Naive thymus-derived CD4-positive, alpha-beta T cell (primary cell): ENCODE results near the gene PAK4. TPM values are rescaled to one million over a fixed set of nuclear protein-coding genes. Genes with fewer than 3 reads are reported as not detected.
"Not testable (repeated sequence)": the region's sequence is repeated elsewhere in the genome, so short reads cannot be mapped to it uniquely, and the experiment has no call there.

Experiments used
- ATAC-seq: fragments of 150-1000 bp; cut with Tn5 transposase; 2 replicates; pipeline ENCODE4 v1.10.0; 2021; ENCODE audit warnings: mild to moderate bottlenecking, moderate library complexity
- CTCF ChIA-PET: fragments of 350-600 bp; sonication (Branson Sonifier 250); formaldehyde crosslinking; loops from one replicate; lab custom pipeline; 2021; ENCODE audit warnings: antibody characterized with exemption; lab: Charles Lee
- POLR2A ChIA-PET: fragments of 350-600 bp; sonication (Branson Sonifier 250); formaldehyde crosslinking; loops from one replicate; lab custom pipeline; 2021; ENCODE audit warnings: antibody characterized with exemption, inconsistent platforms; lab: Charles Lee
- DNase-seq, 9 donors: peaks; one replicate each; pipeline versions ENCODE4 v3.0.0 to v3.0.0-alpha.2; 2020 to 2022; ENCODE audit warnings: mixed read lengths in 1 of 9
- H3K27ac ChIP-seq: one replicate; pipeline ENCODE4 v1.7.0; 2013; ENCODE audit warnings: mild to moderate bottlenecking, low read depth, low read length, moderate library complexity
- H3K27me3 ChIP-seq, 2 donors: one replicate each; pipeline ENCODE4 v1.7.0; 2013; ENCODE audit warnings: low read length in 2 of 2, mild to moderate bottlenecking in 2 of 2, moderate library complexity in 2 of 2; ENCODE audit not compliant: control insufficient read depth in 2 of 2, insufficient read depth in 2 of 2
- H3K36me3 ChIP-seq, 3 experiments: 1 replicate in 2 of 3; 2 replicates in 1 of 3; pipeline ENCODE4 v1.7.0; 2013; ENCODE audit warnings: low read length in 3 of 3, mild to moderate bottlenecking in 3 of 3, moderate library complexity in 1 of 3; ENCODE audit not compliant: insufficient read depth in 3 of 3, control insufficient read depth in 2 of 3
- H3K4me1 ChIP-seq, 2 donors: one replicate each; pipeline ENCODE4 v1.7.0; 2013; ENCODE audit warnings: low read length in 2 of 2, mild to moderate bottlenecking in 2 of 2, moderate library complexity in 1 of 2; ENCODE audit not compliant: control insufficient read depth in 2 of 2, insufficient read depth in 2 of 2
- H3K4me3 ChIP-seq: 2 replicates; pipeline ENCODE4 v1.7.0; 2013; ENCODE audit warnings: mild to moderate bottlenecking, low read length
- H3K9me3 ChIP-seq, 3 experiments: 1 replicate in 2 of 3; 2 replicates in 1 of 3; pipeline ENCODE4 v1.7.0; 2013; ENCODE audit warnings: low read length in 3 of 3; ENCODE audit not compliant: control insufficient read depth in 2 of 3
- H3K27ac Mint-ChIP-seq, 9 donors: one replicate each; pipeline ENCODE4 v1.8.0; 2020 to 2022; ENCODE audit warnings: mixed read lengths in 9 of 9, mild to moderate bottlenecking in 8 of 9, moderate library complexity in 5 of 9, inconsistent platforms in 2 of 9
- H3K27me3 Mint-ChIP-seq, 5 donors: one replicate each; pipeline ENCODE4 v1.8.0; 2021 to 2022; ENCODE audit warnings: mixed read lengths in 5 of 5, mild to moderate bottlenecking in 1 of 5
- H3K36me3 Mint-ChIP-seq, 5 donors: one replicate each; pipeline ENCODE4 v1.8.0; 2020 to 2022; ENCODE audit warnings: mixed read lengths in 5 of 5, mild to moderate bottlenecking in 3 of 5, inconsistent platforms in 1 of 5
- H3K4me1 Mint-ChIP-seq, 7 donors: one replicate each; pipeline ENCODE4 v1.8.0; 2020 to 2022; ENCODE audit warnings: mixed read lengths in 7 of 7, mild to moderate bottlenecking in 3 of 7, inconsistent platforms in 1 of 7
- H3K4me3 Mint-ChIP-seq, 10 donors: one replicate each; pipeline ENCODE4 v1.8.0; 2020 to 2022; ENCODE audit warnings: mild to moderate bottlenecking in 10 of 10, mixed read lengths in 10 of 10, moderate library complexity in 6 of 10, inconsistent platforms in 2 of 10
- H3K9me3 Mint-ChIP-seq, 11 donors: one replicate each; pipeline ENCODE4 v1.8.0; 2020 to 2022; ENCODE audit warnings: mixed read lengths in 11 of 11, mild to moderate bottlenecking in 4 of 11, inconsistent platforms in 1 of 11, moderate library complexity in 1 of 11
- intact Hi-C, 2 donors: fragments of 100-400 bp; cut with micrococcal nuclease; formaldehyde crosslinking; loops; one replicate each; pipeline ENCODE4 v1.15.1; 2023
- polyA plus RNA-seq, 2 donors: library from polyadenylated mRNA; unstranded; fragments of 300-500 nt; fragmentation: Illumina TruSeq; gene quantifications; one replicate each; pipeline ENCODE4 v1.2.3, GENCODE V29; 2021
- total RNA-seq, 6 experiments: library from RNA in 5 of 6; stranded (reverse) in 5 of 6; gene quantifications; 1 replicate in 5 of 6; 2 replicates in 1 of 6; pipeline ENCODE4 v1.2.3 and lab custom pipeline; 2021 to 2026

Gene PAK4
- total and polyA plus RNA-seq, 7 experiments from 2014 or later, result 1.0 to 17.5 (median 10.4) TPM

GRCh38 chr19:39219108-39219507 lies 93.5 kb downstream of the PAK4 start:
- H3K27ac Mint-ChIP-seq, H3K27me3 ChIP-seq, CTCF ChIA-PET, ATAC-seq, H3K36me3 ChIP-seq, H3K4me3 Mint-ChIP-seq, DNase-seq, intact Hi-C loops, H3K4me1 ChIP-seq, H3K4me3 ChIP-seq, POLR2A ChIA-PET, H3K9me3 ChIP-seq, H3K27ac ChIP-seq, H3K9me3 Mint-ChIP-seq, H3K4me1 Mint-ChIP-seq: not testable (repeated sequence)
- Mint-ChIP-seq H3K27me3 (peaks cover 14 to 52% (median 20%) of the 10 kb centered on the region in 5 donors), H3K36me3 (peaks cover 0 to 10% (median 4%) of the 10 kb centered on the region in 5 donors)

GRCh38 chr19:39223703-39224279 lies 98.2 kb downstream of the PAK4 start:
- CTCF ChIA-PET, result no interaction called here
- H3K27ac Mint-ChIP-seq, result no peak overlapping the region
- Histone ChIP-seq H3K27ac (no peak overlapping the region), H3K9me3 (no peaks in the 10 kb centered on the region), H3K4me3 (no peak overlapping the region), H3K36me3 (no peaks in the 10 kb centered on the region), H3K4me1 (no peaks in the 10 kb centered on the region), H3K27me3 (no peaks in the 10 kb centered on the region)
- DNase-seq (peak in 1 of 9 donors; percentile 17), ATAC-seq (no peak)
- intact Hi-C loops, result no loop called here
- H3K4me3 Mint-ChIP-seq, result no peak overlapping the region
- H3K4me1 Mint-ChIP-seq, result peaks cover 0 to 6% (median 0%) of the 10 kb centered on the region in 7 donors
- peaks cover 0 to 5% (median 0%) of the 10 kb centered on the region in 5 donors for H3K36me3 Mint-ChIP-seq
- peaks cover 0 to 2% (median 0%) of the 10 kb centered on the region in 11 donors for H3K9me3 Mint-ChIP-seq
- peaks cover 17 to 38% (median 32%) of the 10 kb centered on the region in 5 donors for H3K27me3 Mint-ChIP-seq
- POLR2A ChIA-PET, result interaction anchor here (0.6 kb wide), 1 partner anchor 141 kb away, joined by 3 read pairs; no protein-coding TSS in a partner anchor

GRCh38 chr19:39224910-39225309 lies 99.3 kb downstream of the PAK4 start:
- intact Hi-C loops, result no loop called here
- Mint-ChIP-seq H3K36me3 (peaks cover 0 to 5% (median 0%) of the 10 kb centered on the region in 5 donors), H3K27ac (no peak overlapping the region), H3K4me3 (no peak overlapping the region), H3K9me3 (peaks cover 0 to 2% (median 0%) of the 10 kb centered on the region in 11 donors), H3K4me1 (peaks cover 0 to 6% (median 0%) of the 10 kb centered on the region in 7 donors), H3K27me3 (peaks cover 17 to 32% (median 30%) of the 10 kb centered on the region in 5 donors)
- ChIA-PET CTCF (no interaction called here), POLR2A (no interaction called here)
- Histone ChIP-seq H3K4me1 (no peaks in the 10 kb centered on the region), H3K27ac (no peak overlapping the region), H3K36me3 (no peaks in the 10 kb centered on the region), H3K4me3 (no peak overlapping the region), H3K27me3 (no peaks in the 10 kb centered on the region), H3K9me3 (no peaks in the 10 kb centered on the region)
- ATAC-seq (no peak), DNase-seq (no peak)

Other genes with a start within 250 kb of the PAK4 start
- 10 to 100 TPM; 32.8 to 75.9 (median 64.0) TPM for gene RINL, start 247.5 kb upstream of the PAK4 start, total RNA-seq
- gene RINL, start 247.5 kb upstream of the PAK4 start, polyA plus RNA-seq, result 10 to 100 TPM; 35.3 to 36.1 TPM
- gene SIRT2, start 226.2 kb upstream of the PAK4 start, total RNA-seq, result 10 to 100 TPM; 42.9 to 78.5 (median 54.0) TPM
- gene SIRT2, start 226.2 kb upstream of the PAK4 start, polyA plus RNA-seq, result 10 to 100 TPM; 30.7 to 39.5 TPM
- 10 to 100 TPM; 21.7 to 51.8 (median 34.1) TPM for gene NFKBIB, start 225.8 kb upstream of the PAK4 start, total RNA-seq
- 1 to 10 TPM; 7.3 to 9.0 TPM for gene NFKBIB, start 225.8 kb upstream of the PAK4 start, polyA plus RNA-seq
- 1 to 10 TPM in 4 of 5 experiments, under 1 TPM in 1; 0.73 to 1.6 (median 1.3) TPM for gene CCER2, start 213.6 kb upstream of the PAK4 start, total RNA-seq
- gene CCER2, start 213.6 kb upstream of the PAK4 start, polyA plus RNA-seq, result not detected
- gene SARS2, start 195.0 kb upstream of the PAK4 start, total RNA-seq, result 10 to 100 TPM; 17.5 to 35.6 (median 25.4) TPM
- 10 to 100 TPM; 10.2 to 16.1 TPM for gene SARS2, start 195.0 kb upstream of the PAK4 start, polyA plus RNA-seq
- 10 to 100 TPM; 14.0 to 60.0 (median 22.5) TPM for gene MRPS12, start 194.8 kb upstream of the PAK4 start, total RNA-seq
- 10 to 100 TPM; 79.9 to 93.4 TPM for gene MRPS12, start 194.8 kb upstream of the PAK4 start, polyA plus RNA-seq
- not detected for gene FBXO17, start 150.0 kb upstream of the PAK4 start, total RNA-seq
- not detected for gene FBXO17, start 150.0 kb upstream of the PAK4 start, polyA plus RNA-seq
- gene FBXO27, start 93.2 kb upstream of the PAK4 start, total RNA-seq, result under 1 TPM in 3 of 5 experiments, not detected in 2; 0.35 to 0.48 (median 0.39) TPM
- not detected for gene FBXO27, start 93.2 kb upstream of the PAK4 start, polyA plus RNA-seq
- gene ACP7, start 41.4 kb upstream of the PAK4 start, total RNA-seq, result not detected
- gene ACP7, start 41.4 kb upstream of the PAK4 start, polyA plus RNA-seq, result not detected
- gene NCCRP1, start 71.2 kb downstream of the PAK4 start, total RNA-seq, result not detected
- gene NCCRP1, start 71.2 kb downstream of the PAK4 start, polyA plus RNA-seq, result not detected
- not detected for gene SYCN, start 78.5 kb downstream of the PAK4 start, total RNA-seq
- gene SYCN, start 78.5 kb downstream of the PAK4 start, polyA plus RNA-seq, result not detected
- not detected for gene IFNL3, start 119.2 kb downstream of the PAK4 start, total RNA-seq
- gene IFNL3, start 119.2 kb downstream of the PAK4 start, polyA plus RNA-seq, result not detected
- not detected for gene IFNL4, start 123.1 kb downstream of the PAK4 start, total RNA-seq
- gene IFNL4, start 123.1 kb downstream of the PAK4 start, polyA plus RNA-seq, result not detected
- not detected for gene IFNL2, start 142.6 kb downstream of the PAK4 start, total RNA-seq
- not detected for gene IFNL2, start 142.6 kb downstream of the PAK4 start, polyA plus RNA-seq
- not detected for gene IFNL1, start 170.6 kb downstream of the PAK4 start, total RNA-seq
- gene IFNL1, start 170.6 kb downstream of the PAK4 start, polyA plus RNA-seq, result not detected
- 10 to 100 TPM in 2 of 5 experiments, 1 to 10 TPM in 3; 4.0 to 11.6 (median 6.0) TPM for gene LRFN1, start 195.1 kb downstream of the PAK4 start, total RNA-seq
- gene LRFN1, start 195.1 kb downstream of the PAK4 start, polyA plus RNA-seq, result 1 to 10 TPM; 3.9 to 7.1 TPM
- 100 to 1,000 TPM; 345 to 516 (median 429) TPM for gene GMFG, start 210.3 kb downstream of the PAK4 start, total RNA-seq
- gene GMFG, start 210.3 kb downstream of the PAK4 start, polyA plus RNA-seq, result 1,000 to 10,000 TPM; 1,379 to 1,413 TPM
- 10 to 100 TPM; 52.0 to 84.6 (median 65.6) TPM for gene SAMD4B, start 216.6 kb downstream of the PAK4 start, total RNA-seq
- gene SAMD4B, start 216.6 kb downstream of the PAK4 start, polyA plus RNA-seq, result 10 to 100 TPM in 1 of 2 donors, 1 to 10 TPM in 1; 7.3 to 19.7 TPM